Sigmoid colon (tissue), 7 donors: Measurements from ENCODE around the gene VPS13C. TPM values are rescaled to one million over a fixed set of nuclear protein-coding genes. Genes with fewer than 3 reads are reported as not detected.
A peak's percentile ranks its signal among the peaks of the same experiment; 100 is the strongest.

Experiments used
- DNase-seq: peaks from one replicate; pipeline ENCODE4 v3.0.0-alpha.2; 2019
- H3K27ac ChIP-seq, 4 donors: fragments of 200-600 bp; sonication (generic); one replicate each; pipeline ENCODE4 v1.5.1; 2016 to 2019; ENCODE audit warnings: mild to moderate bottlenecking in 1 of 4
- H3K27me3 ChIP-seq, 3 donors: fragments of 200-600 bp; sonication (generic); one replicate each; pipeline ENCODE4 v1.5.1; 2019; ENCODE audit warnings: mild to moderate bottlenecking in 1 of 3
- H3K36me3 ChIP-seq, 4 donors: fragments of 200-600 bp; sonication (generic); one replicate each; pipeline ENCODE4 v1.5.1; 2016 to 2019
- H3K4me1 ChIP-seq, 4 donors: fragments of 200-600 bp; sonication (generic); one replicate each; pipeline ENCODE4 v1.5.1; 2017 to 2019
- H3K4me3 ChIP-seq, 4 donors: fragments of 200-600 bp; sonication (generic); one replicate each; pipeline ENCODE4 v1.5.1; 2017 to 2019; ENCODE audit warnings: mild to moderate bottlenecking in 2 of 4, moderate library complexity in 1 of 4
- H3K9me3 ChIP-seq, 4 donors: fragments of 200-600 bp in 3 of 4; sonication (generic) in 3 of 4; one replicate each; pipeline versions ENCODE4 v1.5.1 to v1.6.1; 2013 to 2019
- EP300 ChIP-seq, 4 donors: sonication (generic); formaldehyde crosslinking; IDR thresholded peaks; one replicate each; pipeline ENCODE4 v1.6.1; 2017; ENCODE audit warnings: antibody characterized with exemption in 4 of 4
- POLR2A ChIP-seq, 2 donors: fragments of 450-650 bp; IDR thresholded peaks; one replicate each; pipeline ENCODE4 v1.6.1; 2016; ENCODE audit warnings: antibody characterized with exemption in 2 of 2, mild to moderate bottlenecking in 2 of 2, moderate library complexity in 2 of 2
- POLR2AphosphoS5 ChIP-seq, 4 donors: sonication (generic); formaldehyde crosslinking; IDR thresholded peaks; one replicate each; pipeline ENCODE4 v1.6.1; 2017; ENCODE audit warnings: antibody characterized with exemption in 4 of 4
- WGBS, 2 donors: extraction: QIAGEN DNeasy Blood & Tissue Kit; methylation state at CpG; one replicate each; pipeline ENCODE4 v1.1.7; 2013; 5-methylcytosine and 5-hydroxymethylcytosine counted together
- intact Hi-C: fragments of 100-400 bp; cut with DNase I; formaldehyde crosslinking; loops from one replicate; pipeline ENCODE4 v1.15.1; 2023
- polyA plus RNA-seq, 3 donors: library from polyadenylated mRNA; stranded (reverse); fragments of 200-250 nt; gene quantifications; one replicate each; pipeline ENCODE4 v1.2.3, GENCODE V29; 2013
- total RNA-seq, 4 donors: library from RNA; depleted of rRNA; stranded (reverse); fragments of >200 nt; gene quantifications; one replicate each; pipeline ENCODE4 v1.1.0, GENCODE V29; 2016
- TF ChIP-seq, protein P1 (sequence below), 4 experiments: fragments of 450-650 bp in 3 of 4; fragments of 200-600 bp in 1 of 4; IDR thresholded peaks; one replicate each; pipeline ENCODE4 v1.5.1; 2016 to 2019; ENCODE audit warnings: antibody characterized with exemption in 4 of 4, mild to moderate bottlenecking in 3 of 4, moderate library complexity in 2 of 4
- donor health status: healthy with polysubstance abuse.
- donor health status: Bipolar disorder and iron deficiency.
- donor health status: healthy.

Gene VPS13C
- total and polyA plus RNA-seq, 7 donors, result 2.1 to 112 (median 71.5) TPM

DNA sequence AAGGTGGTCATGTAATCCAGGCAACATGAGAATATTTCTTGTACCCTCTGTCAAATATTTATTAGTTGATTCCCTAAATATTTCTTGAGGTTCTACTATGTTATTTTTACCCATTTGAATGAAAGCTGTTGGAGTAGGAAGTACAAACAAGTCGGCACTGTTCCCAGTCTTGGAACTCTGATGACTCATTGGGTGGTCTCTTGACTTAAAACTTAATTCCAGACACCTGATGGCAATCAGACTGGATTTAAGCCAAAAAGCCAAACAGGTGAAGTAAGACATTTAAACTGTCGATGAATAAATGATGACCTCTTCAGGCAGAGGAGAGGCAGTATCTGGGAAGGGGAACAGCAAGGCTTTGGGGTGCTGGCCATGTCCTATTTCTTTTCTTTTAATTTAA lies 29.4 kb upstream of the VPS13C start:
- TF ChIP-seq POLR2AphosphoS5 (IDR thresholded peaks at IDR 0.05), result no peak
- WGBS, 2 donors, result 24 to 69% methylated on average over 2 of the region's 2 CpGs
- Histone ChIP-seq H3K9me3 (no peaks in the 10 kb centered on the region), H3K4me1 (no peaks in the 10 kb centered on the region), H3K27me3 (no peaks in the 10 kb centered on the region), H3K4me3 (no peak overlapping the region), H3K27ac (no peak overlapping the region), H3K36me3 (no peaks in the 10 kb centered on the region)
- DNase-seq, result no peak
- intact Hi-C loops, result no loop called here

DNA sequence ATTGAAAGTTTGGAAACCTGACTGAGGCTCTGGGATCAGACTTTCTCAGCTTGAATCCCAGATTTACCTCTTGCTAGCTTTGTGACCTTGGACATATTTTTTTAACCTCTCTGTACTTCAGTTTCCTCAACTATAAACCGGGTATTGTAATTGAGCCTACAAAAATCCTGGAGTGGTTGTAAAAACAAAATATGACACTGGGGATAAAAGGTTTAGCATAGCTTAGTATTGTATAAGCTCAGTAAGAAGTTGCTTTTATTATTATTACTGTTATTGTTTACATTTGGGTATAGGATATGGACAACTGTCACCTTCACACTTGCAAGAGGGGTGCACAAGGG lies 28.1 kb upstream of the VPS13C start:
- WGBS, 2 donors, result 8 to 55% methylated on average over 1 of the region's 1 CpG
- no peaks in the 10 kb centered on the region for H3K36me3 ChIP-seq
- H3K9me3 ChIP-seq, result no peaks in the 10 kb centered on the region
- H3K27ac ChIP-seq, result no peak overlapping the region
- no peaks in the 10 kb centered on the region for H3K4me1 ChIP-seq
- intact Hi-C loops, result no loop called here
- no peaks in the 10 kb centered on the region for H3K27me3 ChIP-seq
- no peak overlapping the region for H3K4me3 ChIP-seq
- DNase-seq, result no peak
- TF ChIP-seq, protein P1, sequence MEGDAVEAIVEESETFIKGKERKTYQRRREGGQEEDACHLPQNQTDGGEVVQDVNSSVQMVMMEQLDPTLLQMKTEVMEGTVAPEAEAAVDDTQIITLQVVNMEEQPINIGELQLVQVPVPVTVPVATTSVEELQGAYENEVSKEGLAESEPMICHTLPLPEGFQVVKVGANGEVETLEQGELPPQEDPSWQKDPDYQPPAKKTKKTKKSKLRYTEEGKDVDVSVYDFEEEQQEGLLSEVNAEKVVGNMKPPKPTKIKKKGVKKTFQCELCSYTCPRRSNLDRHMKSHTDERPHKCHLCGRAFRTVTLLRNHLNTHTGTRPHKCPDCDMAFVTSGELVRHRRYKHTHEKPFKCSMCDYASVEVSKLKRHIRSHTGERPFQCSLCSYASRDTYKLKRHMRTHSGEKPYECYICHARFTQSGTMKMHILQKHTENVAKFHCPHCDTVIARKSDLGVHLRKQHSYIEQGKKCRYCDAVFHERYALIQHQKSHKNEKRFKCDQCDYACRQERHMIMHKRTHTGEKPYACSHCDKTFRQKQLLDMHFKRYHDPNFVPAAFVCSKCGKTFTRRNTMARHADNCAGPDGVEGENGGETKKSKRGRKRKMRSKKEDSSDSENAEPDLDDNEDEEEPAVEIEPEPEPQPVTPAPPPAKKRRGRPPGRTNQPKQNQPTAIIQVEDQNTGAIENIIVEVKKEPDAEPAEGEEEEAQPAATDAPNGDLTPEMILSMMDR (IDR thresholded peaks at IDR 0.05), result no peak
- TF ChIP-seq POLR2A (IDR thresholded peaks at IDR 0.05) (no peak), EP300 (IDR thresholded peaks at IDR 0.05) (no peak), POLR2AphosphoS5 (IDR thresholded peaks at IDR 0.05) (no peak)

DNA sequence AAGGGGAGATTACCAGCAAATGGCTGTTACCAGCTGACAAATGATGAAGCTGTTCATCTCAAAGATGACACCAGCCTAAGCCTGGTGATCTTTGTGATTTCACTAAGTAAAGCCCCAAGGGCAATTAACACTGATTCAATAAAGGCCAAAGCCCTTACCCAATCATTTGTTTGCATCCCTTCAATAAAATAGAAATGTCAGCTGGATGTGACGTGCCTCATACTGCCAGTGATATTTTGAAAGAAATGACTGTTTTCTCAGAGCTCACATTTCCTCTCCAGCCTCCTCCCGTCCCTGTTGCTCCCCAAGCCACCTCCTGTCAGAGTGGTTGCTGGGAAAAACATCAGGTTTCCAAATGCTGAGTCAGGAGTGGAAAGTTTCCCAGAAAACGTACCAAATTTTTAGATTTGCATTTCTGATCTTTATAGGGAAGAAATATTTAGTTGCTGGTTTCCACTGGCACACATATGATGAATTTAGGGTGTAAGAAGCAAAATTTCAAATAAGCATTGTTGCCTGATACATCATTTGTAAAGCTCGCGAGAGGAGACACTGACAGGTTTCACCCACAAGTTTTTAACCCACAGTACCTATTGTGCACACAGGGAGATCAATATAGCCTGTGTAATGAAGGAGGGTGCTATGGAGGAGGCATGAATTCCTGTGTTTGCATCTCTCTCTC lies 27.6 kb upstream of the VPS13C start:
- Histone ChIP-seq H3K4me1 (no peaks in the 10 kb centered on the region), H3K36me3 (no peaks in the 10 kb centered on the region), H3K27ac (no peak overlapping the region), H3K9me3 (no peaks in the 10 kb centered on the region), H3K4me3 (no peak overlapping the region), H3K27me3 (no peaks in the 10 kb centered on the region)
- WGBS, 2 donors, result 19 to 37% methylated on average over 5 of the region's 5 CpGs
- peak in 1 of 4 donors; percentile 48 for TF ChIP-seq POLR2AphosphoS5 (IDR thresholded peaks at IDR 0.05)
- TF ChIP-seq EP300 (IDR thresholded peaks at IDR 0.05), result no peak
- no peak for DNase-seq
- intact Hi-C loops, result no loop called here

- no peak overlapping the region for H3K4me3 ChIP-seq
- TF ChIP-seq POLR2AphosphoS5 (IDR thresholded peaks at IDR 0.05) (no peak), POLR2A (IDR thresholded peaks at IDR 0.05) (no peak), EP300 (IDR thresholded peaks at IDR 0.05) (no peak)
- TF ChIP-seq, protein P1 (IDR thresholded peaks at IDR 0.05), result no peak
- no peaks in the 10 kb centered on the region for H3K27me3 ChIP-seq
- intact Hi-C loops, result no loop called here
- WGBS, 2 donors, result 63 to 64% methylated on average over 4 of the region's 4 CpGs
- H3K4me1 ChIP-seq, result no peaks in the 10 kb centered on the region
- no peak overlapping the region for H3K27ac ChIP-seq
- H3K9me3 ChIP-seq, result no peaks in the 10 kb centered on the region
- no peak for DNase-seq
- H3K36me3 ChIP-seq, result no peaks in the 10 kb centered on the region
Measured at GRCh38 chr15:62085740-62086139, 25.5 kb upstream of the VPS13C start.

DNA sequence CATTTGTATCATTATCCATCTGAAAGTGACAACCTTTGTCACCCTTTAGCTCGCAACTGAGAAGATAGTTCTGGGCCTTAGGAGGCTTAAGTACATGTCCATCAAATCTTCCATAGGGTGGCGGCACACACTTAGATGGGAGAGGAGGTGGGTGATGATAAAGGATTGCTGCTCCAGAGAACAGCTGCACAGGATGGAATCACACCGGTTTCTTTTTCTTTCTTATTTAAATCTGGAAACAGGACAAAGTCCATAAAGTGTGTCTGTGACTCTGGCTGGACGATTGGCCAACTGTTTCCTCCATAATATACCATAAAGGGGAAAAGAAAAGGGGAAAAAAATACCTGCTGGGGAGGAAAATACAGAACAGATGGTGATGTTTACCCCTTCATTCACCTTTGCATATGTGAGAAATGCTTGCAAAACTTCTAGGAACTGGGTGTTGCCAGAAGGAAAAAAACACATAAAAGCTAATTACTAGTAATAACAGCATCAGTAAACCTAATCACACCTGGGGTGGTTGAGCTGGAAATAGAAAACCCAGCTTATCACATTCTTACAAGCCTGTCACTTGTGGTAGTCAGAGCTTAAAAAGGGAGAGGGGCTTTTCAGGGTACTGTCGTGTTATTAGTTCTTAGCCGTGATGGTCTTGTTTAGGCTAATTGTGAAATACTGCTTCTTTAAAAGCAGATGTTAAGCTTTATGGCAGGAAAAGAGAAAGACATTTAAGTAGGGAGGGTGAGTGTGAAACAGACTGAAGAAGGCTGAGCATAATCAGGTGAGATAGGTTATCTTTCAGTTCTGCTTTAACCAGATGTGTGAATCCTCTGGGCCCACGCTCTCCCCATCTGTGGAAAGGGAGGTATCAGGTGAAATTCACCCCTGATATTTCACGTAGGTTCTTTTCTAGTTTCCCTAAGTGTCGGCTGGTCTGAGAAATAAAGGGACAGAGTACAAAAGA lies 23.2 kb upstream of the VPS13C start:
- Histone ChIP-seq H3K9me3 (no peaks in the 10 kb centered on the region), H3K4me1 (no peaks in the 10 kb centered on the region), H3K27ac (no peak overlapping the region), H3K27me3 (no peaks in the 10 kb centered on the region), H3K36me3 (no peaks in the 10 kb centered on the region), H3K4me3 (no peak overlapping the region)
- DNase-seq, result no peak
- TF ChIP-seq POLR2A (IDR thresholded peaks at IDR 0.05), result no peak
- TF ChIP-seq POLR2AphosphoS5 (IDR thresholded peaks at IDR 0.05), result no peak
- no peak for TF ChIP-seq EP300 (IDR thresholded peaks at IDR 0.05)
- TF ChIP-seq, protein P1 (IDR thresholded peaks at IDR 0.05), result no peak
- intact Hi-C loops, result no loop called here
- 58 to 80% methylated on average over 9 of the region's 9 CpGs for WGBS, 2 donors
